ENCODE data around the gene CHST14.
A peak's percentile ranks its signal among the peaks of the same experiment; 100 is the strongest.

The CHST14 gene

GRCh38 chr15:40471808-40472150 is 995 bp downstream of the CHST14 start:
- Histone ChIP-seq H3K9ac (ENCODE audit: low read depth in 1 of 2, low read length in 2 of 2) (peak overlapping the region; percentile 40 to 71), H3K9me3 (ENCODE audit: control insufficient read depth in 1 of 2, low read length in 2 of 2) (no peaks in the 10 kb centered on the region), H3K4me1 (ENCODE audit: control insufficient read depth in 1 of 2, insufficient read depth in 2 of 2, low read length in 2 of 2) (peaks cover 13 to 18% of the 10 kb centered on the region in 2 donors), H3K27ac (ENCODE audit: low read depth, low read length) (no peak overlapping the region), H3K4me3 (ENCODE audit: low read depth in 1 of 2, low read length in 2 of 2) (peak overlapping the region; percentile 86 to 89), H3K27me3 (ENCODE audit: control insufficient read depth in 1 of 2, insufficient read depth in 2 of 2, low read length in 2 of 2) (peaks cover 0 to 4% of the 10 kb centered on the region in 2 donors), H3K36me3 (ENCODE audit: control insufficient read depth in 1 of 2, insufficient read depth in 2 of 2, low read length in 2 of 2) (peaks cover 3 to 5% of the 10 kb centered on the region in 2 donors)

GRCh38 chr15:40472171-40472727 is 1.5 kb downstream of the CHST14 start:
- Histone ChIP-seq H3K36me3 (ENCODE audit: control insufficient read depth in 1 of 2, insufficient read depth in 2 of 2, low read length in 2 of 2) (peaks cover 0 to under 1% of the 10 kb centered on the region in 2 donors), H3K4me1 (ENCODE audit: control insufficient read depth in 1 of 2, insufficient read depth in 2 of 2, low read length in 2 of 2) (peaks cover 13 to 18% of the 10 kb centered on the region in 2 donors), H3K9ac (ENCODE audit: low read depth in 1 of 2, low read length in 2 of 2) (peak overlapping the region; percentile 40 to 71), H3K27ac (ENCODE audit: low read depth, low read length) (no peak overlapping the region), H3K9me3 (ENCODE audit: control insufficient read depth in 1 of 2, low read length in 2 of 2) (no peaks in the 10 kb centered on the region), H3K4me3 (ENCODE audit: low read depth in 1 of 2, low read length in 2 of 2) (peak overlapping the region; percentile 86 to 89), H3K27me3 (ENCODE audit: control insufficient read depth in 1 of 2, insufficient read depth in 2 of 2, low read length in 2 of 2) (peaks cover 0 to 4% of the 10 kb centered on the region in 2 donors)

- H3K4me3 ChIP-seq (ENCODE audit: low read depth in 1 of 2, low read length in 2 of 2): no peak overlapping the region
- no peak overlapping the region for H3K9ac ChIP-seq (ENCODE audit: low read depth in 1 of 2, low read length in 2 of 2)
- no peak overlapping the region for H3K27ac ChIP-seq (ENCODE audit: low read depth, low read length)
- peaks cover 0 to 4% of the 10 kb centered on the region in 2 donors for H3K27me3 ChIP-seq (ENCODE audit: control insufficient read depth in 1 of 2, insufficient read depth in 2 of 2, low read length in 2 of 2)
- H3K9me3 ChIP-seq (ENCODE audit: control insufficient read depth in 1 of 2, low read length in 2 of 2): no peaks in the 10 kb centered on the region
- H3K4me1 ChIP-seq (ENCODE audit: control insufficient read depth in 1 of 2, insufficient read depth in 2 of 2, low read length in 2 of 2): peaks cover 13 to 18% of the 10 kb centered on the region in 2 donors
- H3K36me3 ChIP-seq (ENCODE audit: control insufficient read depth in 1 of 2, insufficient read depth in 2 of 2, low read length in 2 of 2): no peaks in the 10 kb centered on the region
These were observed 3.8 kb downstream of the CHST14 start for GRCh38 chr15:40474581-40474980.

- Histone ChIP-seq H3K9ac (ENCODE audit: low read depth in 1 of 2, low read length in 2 of 2) (no peak overlapping the region), H3K27ac (ENCODE audit: low read depth, low read length) (no peak overlapping the region), H3K36me3 (ENCODE audit: control insufficient read depth in 1 of 2, insufficient read depth in 2 of 2, low read length in 2 of 2) (no peaks in the 10 kb centered on the region)
These were observed 7.0 kb downstream of the CHST14 start for GRCh38 chr15:40477642-40478327.

GRCh38 chr15:40479024-40479423 is 8.2 kb downstream of the CHST14 start:
- H3K9ac ChIP-seq (ENCODE audit: low read depth in 1 of 2, low read length in 2 of 2): no peak overlapping the region
- H3K4me3 ChIP-seq (ENCODE audit: low read depth in 1 of 2, low read length in 2 of 2): no peak overlapping the region
- H3K27ac ChIP-seq (ENCODE audit: low read depth, low read length): no peak overlapping the region
- H3K27me3 ChIP-seq (ENCODE audit: control insufficient read depth in 1 of 2, insufficient read depth in 2 of 2, low read length in 2 of 2): no peaks in the 10 kb centered on the region
- no peaks in the 10 kb centered on the region for H3K9me3 ChIP-seq (ENCODE audit: control insufficient read depth in 1 of 2, low read length in 2 of 2)
- no peaks in the 10 kb centered on the region for H3K36me3 ChIP-seq (ENCODE audit: control insufficient read depth in 1 of 2, insufficient read depth in 2 of 2, low read length in 2 of 2)
- no peaks in the 10 kb centered on the region for H3K4me1 ChIP-seq (ENCODE audit: control insufficient read depth in 1 of 2, insufficient read depth in 2 of 2, low read length in 2 of 2)

More at GRCh38 chr15:40477642-40478327, 7.0 kb downstream of the CHST14 start:
- Histone ChIP-seq H3K4me1 (ENCODE audit: control insufficient read depth in 1 of 2, insufficient read depth in 2 of 2, low read length in 2 of 2) (no peaks in the 10 kb centered on the region), H3K4me3 (ENCODE audit: low read depth in 1 of 2, low read length in 2 of 2) (no peak overlapping the region), H3K27me3 (ENCODE audit: control insufficient read depth in 1 of 2, insufficient read depth in 2 of 2, low read length in 2 of 2) (no peaks in the 10 kb centered on the region), H3K9me3 (ENCODE audit: control insufficient read depth in 1 of 2, low read length in 2 of 2) (no peaks in the 10 kb centered on the region)

- no peaks in the 10 kb centered on the region for H3K27me3 ChIP-seq (ENCODE audit: control insufficient read depth in 1 of 2, insufficient read depth in 2 of 2, low read length in 2 of 2)
- no peak overlapping the region for H3K27ac ChIP-seq (ENCODE audit: low read depth, low read length)
- no peak overlapping the region for H3K9ac ChIP-seq (ENCODE audit: low read depth in 1 of 2, low read length in 2 of 2)
- no peaks in the 10 kb centered on the region for H3K36me3 ChIP-seq (ENCODE audit: control insufficient read depth in 1 of 2, insufficient read depth in 2 of 2, low read length in 2 of 2)
- no peaks in the 10 kb centered on the region for H3K9me3 ChIP-seq (ENCODE audit: control insufficient read depth in 1 of 2, low read length in 2 of 2)
- no peaks in the 10 kb centered on the region for H3K4me1 ChIP-seq (ENCODE audit: control insufficient read depth in 1 of 2, insufficient read depth in 2 of 2, low read length in 2 of 2)
- H3K4me3 ChIP-seq (ENCODE audit: low read depth in 1 of 2, low read length in 2 of 2): no peak overlapping the region
These were observed 10.7 kb downstream of the CHST14 start for GRCh38 chr15:40481341-40482074.

GRCh38 chr15:40483919-40484318 is 13.1 kb downstream of the CHST14 start:
- H3K27me3 ChIP-seq (ENCODE audit: control insufficient read depth in 1 of 2, insufficient read depth in 2 of 2, low read length in 2 of 2): no peaks in the 10 kb centered on the region
- no peak overlapping the region for H3K27ac ChIP-seq (ENCODE audit: low read depth, low read length)
- no peaks in the 10 kb centered on the region for H3K36me3 ChIP-seq (ENCODE audit: control insufficient read depth in 1 of 2, insufficient read depth in 2 of 2, low read length in 2 of 2)
- H3K4me1 ChIP-seq (ENCODE audit: control insufficient read depth in 1 of 2, insufficient read depth in 2 of 2, low read length in 2 of 2): no peaks in the 10 kb centered on the region
- H3K4me3 ChIP-seq (ENCODE audit: low read depth in 1 of 2, low read length in 2 of 2): no peak overlapping the region
- H3K9ac ChIP-seq (ENCODE audit: low read depth in 1 of 2, low read length in 2 of 2): no peak overlapping the region
- no peaks in the 10 kb centered on the region for H3K9me3 ChIP-seq (ENCODE audit: control insufficient read depth in 1 of 2, low read length in 2 of 2)

- no peak overlapping the region for H3K27ac ChIP-seq (ENCODE audit: low read depth, low read length)
- no peaks in the 10 kb centered on the region for H3K36me3 ChIP-seq (ENCODE audit: control insufficient read depth in 1 of 2, insufficient read depth in 2 of 2, low read length in 2 of 2)
- H3K9ac ChIP-seq (ENCODE audit: low read depth in 1 of 2, low read length in 2 of 2): no peak overlapping the region
- no peaks in the 10 kb centered on the region for H3K27me3 ChIP-seq (ENCODE audit: control insufficient read depth in 1 of 2, insufficient read depth in 2 of 2, low read length in 2 of 2)
- H3K4me3 ChIP-seq (ENCODE audit: low read depth in 1 of 2, low read length in 2 of 2): no peak overlapping the region
- no peaks in the 10 kb centered on the region for H3K9me3 ChIP-seq (ENCODE audit: control insufficient read depth in 1 of 2, low read length in 2 of 2)
- no peaks in the 10 kb centered on the region for H3K4me1 ChIP-seq (ENCODE audit: control insufficient read depth in 1 of 2, insufficient read depth in 2 of 2, low read length in 2 of 2)
These were observed 15.4 kb downstream of the CHST14 start for GRCh38 chr15:40486066-40486770.

GRCh38 chr15:40487816-40488682 is 17.3 kb downstream of the CHST14 start:
- no peaks in the 10 kb centered on the region for H3K9me3 ChIP-seq (ENCODE audit: control insufficient read depth in 1 of 2, low read length in 2 of 2)
- no peaks in the 10 kb centered on the region for H3K4me1 ChIP-seq (ENCODE audit: control insufficient read depth in 1 of 2, insufficient read depth in 2 of 2, low read length in 2 of 2)
- H3K36me3 ChIP-seq (ENCODE audit: control insufficient read depth in 1 of 2, insufficient read depth in 2 of 2, low read length in 2 of 2): no peaks in the 10 kb centered on the region
- no peaks in the 10 kb centered on the region for H3K27me3 ChIP-seq (ENCODE audit: control insufficient read depth in 1 of 2, insufficient read depth in 2 of 2, low read length in 2 of 2)
- H3K27ac ChIP-seq (ENCODE audit: low read depth, low read length): no peak overlapping the region
- no peak overlapping the region for H3K4me3 ChIP-seq (ENCODE audit: low read depth in 1 of 2, low read length in 2 of 2)
- no peak overlapping the region for H3K9ac ChIP-seq (ENCODE audit: low read depth in 1 of 2, low read length in 2 of 2)
